Measurements from ENCODE around the gene ZCCHC14.
"Not testable (repeated sequence)": the region's sequence is repeated elsewhere in the genome, so short reads cannot be mapped to it uniquely, and the experiment has no call there.

ZCCHC14 gene

DNA sequence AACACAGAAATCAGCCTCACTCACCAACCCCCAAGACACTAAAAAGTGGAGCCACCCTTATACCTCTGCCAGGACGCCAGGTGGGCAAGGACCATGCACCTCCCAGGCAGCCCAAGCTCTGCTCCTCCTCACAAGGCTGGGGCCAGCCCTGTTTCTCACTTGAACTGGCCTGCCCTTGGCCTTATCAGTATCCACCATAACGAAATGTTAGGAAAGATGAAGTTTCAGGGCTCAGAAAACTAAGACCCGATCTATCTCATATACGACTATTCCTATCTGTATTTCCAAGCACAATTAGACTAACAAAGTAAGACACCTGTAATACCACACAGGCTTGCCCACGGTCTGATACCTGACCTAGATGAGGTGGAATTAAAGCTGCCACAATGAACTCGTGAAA lies 116.2 kb downstream of the ZCCHC14 start:
- DNase-seq = no peak

DNA sequence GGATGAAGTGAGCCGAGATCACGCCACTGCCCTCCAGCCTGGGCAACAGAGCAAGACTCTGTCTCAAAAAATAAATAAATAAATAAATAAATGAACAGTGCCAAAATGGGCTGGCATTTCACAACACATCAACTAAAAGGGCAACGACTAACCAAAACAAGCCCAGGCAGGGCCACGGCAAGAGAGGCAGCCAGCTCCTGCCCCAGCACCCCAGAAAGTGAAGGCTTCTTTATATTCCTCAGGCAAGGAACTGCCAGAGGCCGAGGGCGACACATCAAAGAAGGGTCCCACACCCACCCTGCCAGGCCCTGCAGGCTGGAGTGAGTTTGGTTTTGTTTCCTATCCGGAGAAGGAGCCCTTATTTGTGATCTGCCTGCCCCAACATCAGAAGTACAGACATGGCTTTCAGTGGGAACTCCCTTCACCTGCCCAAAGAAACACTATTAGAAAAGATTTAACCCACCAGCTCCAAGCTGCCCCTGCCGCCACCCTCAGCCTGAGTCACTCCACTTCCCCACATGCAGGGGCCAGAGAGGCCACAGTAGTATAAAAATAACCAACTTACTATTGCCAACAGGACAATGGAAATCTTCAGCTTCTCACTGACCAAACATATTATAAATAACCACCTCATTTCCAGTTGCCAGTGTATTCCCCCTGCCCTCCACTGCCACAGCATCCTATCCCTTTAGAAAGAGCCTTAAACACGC lies 117.2 kb downstream of the ZCCHC14 start:
- no peak for DNase-seq

DNA sequence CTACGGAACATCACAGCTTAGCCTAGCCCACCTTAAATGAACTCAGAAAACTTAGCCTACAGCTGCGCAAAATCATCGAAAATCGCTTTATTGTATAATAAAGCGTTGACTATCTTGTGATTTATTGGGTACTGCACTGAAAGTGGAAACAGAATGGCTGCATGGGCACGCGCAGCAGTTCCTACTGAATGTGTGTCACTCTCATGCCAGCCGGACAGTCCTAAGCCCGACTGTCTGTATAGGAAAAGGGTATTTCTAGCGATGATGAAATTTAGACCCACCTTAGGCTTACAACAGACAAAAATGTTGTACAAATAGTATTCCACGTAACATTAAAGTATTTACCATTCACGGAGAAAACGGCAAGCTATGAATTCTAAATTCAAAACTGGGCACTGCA lies 118.5 kb downstream of the ZCCHC14 start:
- no peak for DNase-seq

DNA sequence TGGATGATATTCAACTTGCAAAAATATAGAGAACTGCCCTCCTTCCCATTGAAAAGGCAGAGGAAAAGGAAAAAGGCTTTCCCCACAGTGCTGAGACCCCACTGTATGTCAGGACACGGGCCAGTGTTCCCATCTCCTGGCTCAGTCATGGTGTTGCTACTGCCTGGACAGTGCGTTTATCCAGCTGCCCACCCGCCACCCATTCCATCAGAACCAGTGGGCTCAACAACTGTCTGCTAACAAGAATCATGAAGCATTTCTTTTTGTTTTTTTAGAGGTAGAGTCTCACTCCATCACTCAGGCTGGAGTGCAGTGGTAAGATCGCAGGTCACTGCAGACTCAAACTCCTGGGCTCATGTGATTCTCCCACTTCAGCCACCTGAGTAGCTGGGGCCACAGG lies 120.5 kb downstream of the ZCCHC14 start:
- DNase-seq = no peak

DNA sequence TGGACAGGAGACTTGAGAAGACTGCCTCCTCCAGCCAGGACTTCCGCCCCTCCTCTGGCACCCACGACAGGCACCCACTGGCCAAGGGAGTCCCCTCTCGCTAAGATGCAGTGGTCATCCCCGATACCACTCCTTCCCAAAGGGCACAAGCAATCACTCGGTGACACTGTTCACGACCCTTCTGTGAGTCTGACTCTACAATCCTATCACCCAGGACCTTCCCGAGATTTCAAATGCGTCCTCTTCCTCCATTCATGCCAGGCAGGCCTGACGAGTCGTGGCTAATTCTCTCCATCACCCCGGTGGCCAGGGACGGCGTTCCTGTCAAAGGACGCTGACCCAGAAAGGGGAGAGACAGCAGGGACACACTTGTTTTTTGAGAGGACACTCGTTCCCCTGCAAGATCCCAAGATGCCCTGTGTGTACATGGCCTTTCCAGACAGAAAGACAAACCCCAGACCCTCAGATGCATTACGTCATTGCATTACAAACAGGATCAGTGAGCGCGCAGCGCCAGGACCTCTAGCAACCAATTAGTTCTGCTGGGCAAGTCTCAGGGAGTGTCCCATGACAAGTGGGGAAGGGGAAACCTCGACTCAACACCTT lies 121.5 kb downstream of the ZCCHC14 start:
- no peak for DNase-seq

DNA sequence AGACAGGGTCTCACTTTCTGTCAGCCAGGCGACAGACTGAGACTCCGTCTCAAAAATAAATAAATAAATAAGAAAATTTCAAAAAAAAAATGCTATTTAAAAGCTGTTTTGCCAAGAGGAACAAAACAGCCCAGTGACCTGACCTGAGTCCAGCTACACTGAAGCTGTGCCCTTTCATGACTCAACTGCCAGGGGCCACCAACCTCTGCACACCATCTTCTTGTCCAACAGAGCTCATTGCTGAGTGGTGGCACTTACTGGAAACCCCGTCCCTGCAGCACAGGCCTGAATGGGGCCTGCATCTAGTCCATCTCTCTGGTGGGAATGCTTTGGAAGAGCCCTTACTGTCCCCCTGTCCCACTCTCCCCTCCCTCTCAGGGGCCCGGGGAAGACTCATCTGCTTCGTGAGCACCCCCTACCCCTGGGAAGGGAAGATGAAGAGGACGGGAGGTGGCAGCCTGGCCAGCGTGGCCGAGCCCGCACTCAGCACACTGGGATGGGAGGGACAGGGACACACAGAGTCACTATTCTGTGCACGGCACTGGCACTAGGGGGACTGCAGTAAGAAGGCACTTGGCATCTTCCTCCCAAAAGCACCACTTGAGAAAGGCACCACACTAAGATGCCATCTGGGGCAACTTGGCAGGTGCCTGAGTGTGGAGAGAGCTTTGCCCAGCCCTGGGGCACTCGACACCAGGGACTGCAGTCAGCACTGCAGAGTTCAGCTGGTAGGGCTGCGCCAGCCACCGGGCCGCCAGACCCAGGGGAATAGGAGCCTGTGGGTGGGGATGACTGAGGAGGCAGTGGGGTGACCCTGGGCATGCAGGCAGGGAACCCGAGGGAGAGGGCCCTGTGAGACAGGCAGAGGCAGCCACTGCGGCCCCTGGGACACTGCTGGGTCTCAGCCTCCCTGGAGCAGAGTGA lies 122.8 kb downstream of the ZCCHC14 start:
- DNase-seq = no peak

DNA sequence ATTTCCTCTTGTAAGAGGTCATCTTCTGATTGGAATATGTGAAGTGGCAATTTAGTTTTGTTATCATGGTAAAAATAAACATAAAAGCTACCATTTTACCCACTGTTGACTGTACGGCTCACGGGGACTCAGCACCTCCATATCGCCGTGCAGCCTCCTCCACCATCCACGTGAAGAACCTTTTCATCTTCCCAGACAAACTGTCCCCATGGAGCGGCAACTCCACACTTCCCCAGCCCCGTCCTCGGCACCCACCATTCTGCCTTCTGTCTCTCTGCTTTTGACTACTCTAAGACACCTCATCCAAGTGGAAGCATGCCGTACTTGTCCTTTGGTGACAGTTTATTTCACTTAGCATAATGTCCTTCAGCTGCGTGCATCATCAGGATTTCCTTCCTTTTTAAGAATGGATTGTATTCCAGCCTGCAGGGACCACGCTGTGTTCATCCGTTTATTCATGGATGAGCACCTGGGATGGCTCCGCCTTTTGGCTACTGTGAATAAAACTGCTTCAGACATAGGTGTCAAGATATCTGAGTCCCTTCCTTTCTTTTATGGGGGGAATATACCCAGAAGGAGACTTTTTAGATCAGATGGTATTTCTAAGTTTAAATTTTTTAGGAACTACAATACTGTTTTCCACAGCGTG lies 123.6 kb downstream of the ZCCHC14 start:
- no peak for DNase-seq

DNA sequence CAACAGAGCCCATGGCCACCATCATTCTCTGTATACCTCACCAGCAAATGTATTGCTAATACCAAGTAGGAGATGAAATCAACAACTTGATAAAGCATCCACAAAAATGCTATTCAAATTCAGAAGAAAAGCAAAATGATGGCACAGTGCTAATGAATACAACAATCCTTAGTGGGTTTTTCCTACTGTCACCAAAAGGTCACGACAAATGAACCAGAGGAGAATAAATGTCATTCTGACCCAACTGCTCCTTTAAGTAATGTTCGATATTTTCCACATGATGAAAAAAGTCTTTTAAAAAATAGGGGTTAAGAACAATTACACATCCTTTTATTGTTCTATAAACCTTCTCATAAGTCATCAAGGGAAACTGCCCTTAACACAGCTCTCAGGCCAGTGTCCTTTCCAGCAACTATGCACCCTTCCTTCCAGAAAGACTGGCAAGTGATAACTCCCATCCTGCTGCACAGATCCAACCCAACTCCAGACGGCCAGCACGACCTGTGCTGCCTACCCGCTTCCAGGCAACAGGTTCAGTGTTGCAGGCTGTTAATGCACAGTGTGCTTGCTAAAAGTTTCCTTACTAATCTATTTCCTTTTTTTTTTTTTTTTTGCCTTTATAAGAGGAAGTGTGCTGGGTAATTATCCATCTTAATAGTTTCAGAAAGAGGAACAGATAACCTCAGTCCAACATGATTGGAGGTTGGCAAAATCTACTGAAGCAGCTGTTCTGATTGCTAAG lies 124.6 kb downstream of the ZCCHC14 start:
- peak; percentile 64 for DNase-seq

DNA sequence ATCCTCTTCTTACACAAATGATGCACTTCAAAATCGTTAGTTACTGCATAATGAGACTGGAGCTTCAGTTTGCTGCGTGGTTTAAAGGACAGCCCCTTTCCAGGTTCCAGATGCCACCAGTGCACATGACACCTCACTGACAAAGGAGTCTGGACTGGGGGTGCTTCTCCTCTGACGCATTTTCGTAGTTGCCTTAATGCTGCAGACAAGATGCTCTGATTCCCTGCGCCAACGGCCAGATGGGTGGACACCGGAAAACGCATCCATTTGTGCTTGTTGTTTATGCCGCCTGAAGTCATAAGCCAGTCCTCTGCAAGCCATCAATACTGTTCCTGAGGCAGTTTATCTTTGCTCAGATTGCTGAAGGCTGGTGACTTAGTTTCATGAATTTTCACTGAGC lies 125.3 kb downstream of the ZCCHC14 start:
- no peak for DNase-seq

DNA sequence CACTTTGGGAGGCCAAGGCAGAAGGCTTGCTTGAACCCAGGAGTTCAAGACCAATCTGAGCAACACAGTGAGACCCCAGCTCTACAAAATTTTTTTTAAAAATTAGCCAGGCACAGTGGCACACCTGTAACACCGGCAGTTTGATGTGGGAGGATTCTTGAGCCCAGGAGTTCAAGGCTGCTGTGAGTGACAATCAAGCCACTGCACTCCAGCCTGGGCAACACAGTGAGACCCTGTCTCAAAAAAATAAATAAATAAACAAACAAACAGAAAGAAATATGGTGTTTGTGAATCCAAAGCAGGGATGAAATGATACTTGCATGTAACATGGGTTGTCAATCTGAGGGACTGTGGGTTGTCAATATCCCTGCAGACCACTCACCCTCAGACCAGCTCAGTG lies 125.9 kb downstream of the ZCCHC14 start:
- no peak for DNase-seq

DNA sequence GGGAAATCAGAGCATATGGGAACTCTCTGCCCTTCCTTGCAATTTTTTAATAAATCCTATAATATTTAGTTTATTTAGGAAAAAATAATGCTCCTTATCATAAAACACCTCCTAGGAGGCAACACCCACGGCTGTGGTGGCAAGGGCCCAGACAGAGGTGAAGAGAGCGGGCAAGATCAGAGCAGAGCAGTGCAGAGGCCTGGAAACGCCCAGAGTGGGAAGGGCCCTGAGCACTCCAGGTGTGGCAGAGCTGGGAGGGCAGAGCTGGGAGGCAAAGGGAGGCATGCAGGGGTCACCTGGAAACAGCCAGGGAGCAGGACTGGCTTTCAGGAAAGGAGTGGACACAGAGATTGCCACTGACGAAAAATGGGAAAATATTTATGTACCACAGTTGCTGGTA lies 126.5 kb downstream of the ZCCHC14 start:
- DNase-seq = no peak

DNA sequence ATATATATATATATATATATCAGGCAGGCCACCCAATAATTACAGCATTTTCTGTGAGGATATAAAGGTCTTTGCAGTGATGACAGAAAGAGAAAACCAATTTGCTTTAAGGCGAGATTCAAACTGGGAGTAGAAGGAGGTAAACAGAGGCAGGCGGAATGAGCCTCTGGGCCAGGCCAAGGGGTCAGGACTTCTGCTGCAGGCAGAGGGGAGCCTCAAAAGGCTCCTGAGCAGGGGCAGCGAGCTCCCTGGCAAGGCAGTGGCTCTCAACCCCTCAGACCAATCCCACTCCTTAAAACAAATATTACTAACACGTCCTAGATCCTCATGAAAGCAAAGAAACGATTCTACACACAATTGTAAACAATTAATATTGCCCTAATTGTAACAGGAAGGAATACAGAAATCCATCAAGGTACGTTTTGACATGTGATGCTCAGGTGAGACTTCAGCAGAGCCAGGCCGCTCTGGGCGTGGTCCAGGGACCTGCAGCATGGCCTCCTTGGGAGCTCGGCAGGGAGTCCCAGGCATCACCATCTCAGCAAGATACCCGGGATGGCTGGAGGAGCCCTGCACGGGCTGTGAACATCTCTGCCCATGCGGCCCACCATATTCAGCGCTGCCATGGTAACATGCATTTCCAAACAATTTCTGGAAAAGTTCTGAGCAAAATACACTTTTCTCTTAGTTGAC lies 127.7 kb downstream of the ZCCHC14 start:
- no peak for DNase-seq

DNA sequence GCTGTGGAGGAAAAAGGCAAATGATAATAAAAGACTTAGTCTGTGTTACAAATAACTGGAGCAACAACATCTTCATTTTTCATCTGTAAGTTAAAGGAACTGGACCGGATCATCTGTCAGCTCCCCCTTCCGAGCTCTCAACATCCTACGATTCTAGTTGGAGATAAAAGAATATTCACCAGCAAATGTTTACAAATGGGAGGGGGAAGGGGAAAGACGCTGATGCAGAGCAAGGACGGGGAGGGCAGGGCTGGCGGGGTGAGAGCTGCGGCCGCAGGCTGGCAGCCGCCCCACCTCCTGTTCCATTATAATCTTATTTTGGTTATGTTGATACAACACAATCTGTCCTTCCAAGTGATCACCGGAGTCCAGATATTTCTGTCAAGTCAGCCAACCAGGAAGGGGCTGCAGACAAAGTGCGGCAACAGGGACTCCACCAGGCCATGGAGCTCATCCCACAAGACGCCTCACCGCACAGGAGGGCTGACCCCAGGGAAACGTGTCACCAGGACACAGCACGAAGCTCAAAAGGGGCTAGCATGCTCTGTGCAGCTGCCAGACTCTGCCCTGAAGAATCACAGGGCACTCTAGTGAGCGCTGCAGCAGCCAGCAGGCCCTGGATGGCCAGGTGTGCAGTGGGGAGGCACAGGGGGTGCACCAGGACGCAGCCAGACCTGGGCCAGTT lies 128.9 kb downstream of the ZCCHC14 start:
- DNase-seq = no peak

DNA sequence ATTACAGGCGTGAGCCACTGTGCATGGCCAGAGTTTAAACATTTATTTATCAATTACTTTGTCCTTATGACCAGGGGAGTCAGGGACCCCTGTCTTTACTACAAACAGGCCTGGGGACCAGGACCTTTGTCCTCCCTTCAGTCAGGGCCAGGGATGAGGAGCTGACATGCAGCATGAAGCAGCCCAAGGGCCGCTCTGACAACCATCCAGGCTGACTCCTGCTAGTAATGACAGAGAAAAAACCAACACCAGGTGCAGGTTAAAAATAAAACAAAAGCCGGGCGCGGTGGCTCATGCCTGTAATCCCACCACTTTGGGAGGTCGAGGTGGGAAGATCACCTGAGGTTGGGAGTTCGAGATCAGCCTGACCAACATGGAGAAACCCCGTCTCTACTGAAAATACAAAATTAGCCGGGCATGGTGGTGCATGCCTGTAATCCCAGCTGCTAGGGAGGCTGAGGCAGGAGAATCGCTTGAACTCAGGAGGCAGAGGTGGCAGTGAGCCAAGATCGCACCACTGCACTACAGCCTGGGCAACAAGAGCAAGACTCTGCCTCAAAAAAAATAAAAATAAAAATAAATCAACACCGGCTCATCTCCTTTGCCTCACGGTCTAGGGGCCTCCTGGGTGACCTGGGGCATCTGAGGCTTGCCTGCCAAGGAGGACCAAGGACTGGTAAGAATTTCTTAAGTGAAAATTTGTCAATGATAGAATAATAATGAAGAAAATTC lies 129.8 kb downstream of the ZCCHC14 start:
- DNase-seq = not testable (repeated sequence)

DNA sequence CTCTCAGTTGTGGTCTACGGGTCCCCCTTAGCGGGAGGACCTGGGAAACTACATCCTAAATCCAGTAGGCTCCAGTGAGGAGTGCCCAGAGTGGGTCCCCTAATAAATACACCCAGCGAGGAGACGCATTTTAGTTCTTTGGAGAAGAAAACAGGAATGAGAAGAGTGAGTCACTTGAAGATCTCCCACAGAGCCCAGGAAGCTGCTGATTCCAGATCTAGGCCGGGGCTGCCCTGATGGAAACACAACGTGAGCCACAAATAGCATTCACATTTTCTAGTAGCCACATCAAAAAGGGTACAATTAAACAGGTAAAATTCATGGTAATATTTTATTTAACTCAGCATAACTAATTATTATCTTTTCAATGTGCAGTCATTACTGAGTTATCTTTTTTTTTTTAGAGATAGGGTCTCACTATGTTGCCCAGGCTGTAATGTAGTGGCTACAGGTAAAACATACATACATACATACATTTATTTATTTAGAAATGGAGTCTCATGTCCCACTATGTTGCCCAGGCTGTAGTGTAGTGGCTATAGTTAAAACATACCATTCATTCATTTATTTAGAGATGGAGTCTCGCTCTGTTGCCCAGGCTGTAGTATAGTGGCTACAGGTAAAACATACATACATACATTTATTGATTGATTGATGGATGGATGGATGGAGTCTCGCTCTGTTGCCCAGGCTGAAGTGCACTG lies 130.8 kb downstream of the ZCCHC14 start:
- no peak for DNase-seq

DNA sequence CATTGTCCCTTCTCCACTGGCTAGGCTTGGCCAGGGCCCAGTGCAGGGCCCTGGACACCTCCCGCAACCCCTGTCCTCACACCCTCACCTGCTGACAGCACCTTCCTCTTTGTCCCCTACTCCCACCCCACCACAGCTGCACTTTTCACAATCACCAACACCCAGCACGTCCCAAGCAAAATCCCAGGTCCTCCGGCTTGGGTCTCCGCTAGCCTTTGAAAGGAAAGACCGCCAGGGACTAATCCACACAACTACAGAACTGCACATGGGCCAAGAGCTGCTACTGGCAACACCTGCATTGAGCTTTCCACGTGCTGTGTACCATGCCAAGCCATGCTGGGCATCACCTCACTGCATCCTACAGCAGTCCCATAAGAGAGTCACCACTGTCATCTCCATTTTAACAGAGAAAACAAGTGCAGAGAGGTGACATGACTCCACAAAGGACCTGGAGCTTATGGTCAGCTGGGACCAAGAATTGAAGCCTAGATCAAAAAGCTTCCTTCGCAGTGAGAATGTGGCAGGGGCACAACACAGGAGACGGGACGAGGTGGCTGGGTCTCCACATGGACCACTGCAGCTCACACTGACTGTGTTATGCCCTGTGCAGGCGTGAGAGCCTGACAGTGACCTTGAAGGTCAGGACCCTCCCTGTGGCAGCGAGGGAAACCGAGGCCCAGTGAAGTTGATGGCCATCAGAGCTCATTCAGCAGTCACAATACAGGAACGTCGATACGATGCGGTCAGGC lies 131.8 kb downstream of the ZCCHC14 start:
- no peak for DNase-seq

DNA sequence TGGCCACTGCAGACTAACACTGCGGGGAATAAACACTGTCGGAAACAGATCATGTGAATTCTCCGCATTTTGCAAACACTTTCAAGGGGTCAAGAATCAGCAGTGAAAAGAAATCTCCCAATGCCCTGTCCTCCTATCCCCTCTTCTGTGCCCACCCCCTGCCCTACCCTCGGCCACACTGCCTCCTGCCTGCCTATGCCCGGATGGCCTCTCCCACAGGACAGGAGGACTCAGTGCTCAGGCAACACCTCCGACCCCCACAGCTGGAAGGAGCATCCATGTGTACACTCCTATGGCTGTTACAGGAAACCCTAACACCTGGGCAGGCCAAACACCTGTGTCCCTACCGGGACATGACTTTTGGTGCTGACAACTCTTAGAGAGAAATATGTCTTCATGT lies 133.7 kb downstream of the ZCCHC14 start:
- DNase-seq = no peak

DNA sequence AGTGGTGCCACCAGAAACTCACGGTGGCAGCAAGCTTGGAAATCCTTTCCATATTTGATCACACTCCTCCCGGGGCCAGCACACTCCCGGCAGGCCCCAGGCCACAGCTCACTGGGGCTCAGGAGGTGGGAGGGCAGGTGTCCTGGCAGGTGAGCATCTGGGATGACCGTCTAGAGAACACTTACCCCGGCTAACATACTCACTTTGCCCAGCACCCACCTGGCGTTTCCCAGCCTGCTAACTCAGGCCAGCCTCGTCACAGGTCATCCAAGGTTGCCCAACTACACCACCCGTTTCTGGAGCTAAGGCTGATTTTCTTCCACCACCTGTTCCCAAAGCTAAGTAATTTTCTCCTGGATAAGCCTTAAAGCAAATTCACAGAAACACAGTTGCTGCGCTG lies 134.1 kb downstream of the ZCCHC14 start:
- DNase-seq = no peak

DNA sequence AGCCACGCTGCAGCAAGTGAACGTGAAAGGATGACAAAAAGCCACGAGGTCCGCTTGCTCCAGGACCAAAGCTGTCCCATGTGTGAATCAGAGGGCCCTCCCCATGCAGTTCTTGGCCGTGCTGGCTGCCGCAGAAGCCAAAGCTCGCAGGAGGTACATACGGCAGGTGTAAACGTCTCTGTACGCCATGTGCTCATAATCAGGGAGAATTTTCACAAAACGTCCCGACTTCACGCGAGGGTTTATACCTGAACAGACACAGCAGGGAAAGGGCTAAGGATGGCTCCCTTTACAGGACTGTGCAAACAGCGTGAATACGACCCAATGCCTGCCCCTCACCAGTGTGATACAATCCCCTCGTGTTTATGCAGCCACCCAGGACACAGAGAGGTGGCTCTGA lies 134.6 kb downstream of the ZCCHC14 start:
- DNase-seq = no peak
